ENCODE data around the gene LPCAT1.
"Not testable (repeated sequence)": the region's sequence is repeated elsewhere in the genome, so short reads cannot be mapped to it uniquely, and the experiment has no call there.

The LPCAT1 gene

GRCh38 chr5:1507961-1508658 lies 15.7 kb downstream of the LPCAT1 start:
- DNase-seq: no peak

- no peak for DNase-seq
Observed at GRCh38 chr5:1507457-1507856, 16.3 kb downstream of the LPCAT1 start.

- no peak for DNase-seq
Observed at GRCh38 chr5:1507014-1507375, 16.8 kb downstream of the LPCAT1 start.

- DNase-seq: no peak
Observed at GRCh38 chr5:1506242-1507013, 17.3 kb downstream of the LPCAT1 start.

GRCh38 chr5:1505506-1506241 lies 18.1 kb downstream of the LPCAT1 start:
- DNase-seq: no peak

- DNase-seq: not testable (repeated sequence)
Observed at GRCh38 chr5:1505089-1505488, 18.7 kb downstream of the LPCAT1 start.

- DNase-seq: no peak
Observed at GRCh38 chr5:1504617-1505016, 19.1 kb downstream of the LPCAT1 start.

- no peak for DNase-seq
Observed at GRCh38 chr5:1504069-1504595, 19.6 kb downstream of the LPCAT1 start.

- DNase-seq: no peak
Observed at GRCh38 chr5:1503241-1504068, 20.3 kb downstream of the LPCAT1 start.

GRCh38 chr5:1502737-1503120 lies 21.0 kb downstream of the LPCAT1 start:
- DNase-seq: no peak

GRCh38 chr5:1502046-1502736 lies 21.6 kb downstream of the LPCAT1 start:
- DNase-seq: no peak

GRCh38 chr5:1501372-1502045 lies 22.3 kb downstream of the LPCAT1 start:
- no peak for DNase-seq

- DNase-seq: no peak
Observed at GRCh38 chr5:1500411-1501091, 23.2 kb downstream of the LPCAT1 start.

GRCh38 chr5:1499851-1500250 lies 23.9 kb downstream of the LPCAT1 start:
- no peak for DNase-seq

GRCh38 chr5:1498623-1499416 lies 24.9 kb downstream of the LPCAT1 start:
- no peak for DNase-seq

- no peak for DNase-seq
Observed at GRCh38 chr5:1497795-1498622, 25.8 kb downstream of the LPCAT1 start.

- DNase-seq: no peak
Observed at GRCh38 chr5:1497242-1497777, 26.4 kb downstream of the LPCAT1 start.

GRCh38 chr5:1495525-1495897 lies 28.2 kb downstream of the LPCAT1 start:
- no peak for DNase-seq
